K562 (cell line): ENCODE data around the gene BTBD1. TPM values are rescaled to one million over a fixed set of nuclear protein-coding genes. Genes with fewer than 3 reads are reported as not detected.
A peak's percentile ranks its signal among the peaks of the same experiment; 100 is the strongest.

ENCODE experiments used
- ATAC-seq: fragments of 200-7000 bp; cut with Tn5 transposase; 3 replicates; pipeline ENCODE4 v1.9.1; 2020; ENCODE audit warnings: moderate library complexity
- BruUV-seq: library from RNA; stranded (reverse); fragments of 400-500 nt; replicated peaks from 2 replicates; lab custom pipeline; 2021; lab: Mats Ljungman, UMichigan
- CTCF ChIA-PET: fragments of 300-600 bp; formaldehyde crosslinking; extraction: SDS; loops from one replicate; lab custom pipeline; 2021; ENCODE audit warnings: low intra/inter-chr PET ratio; lab: Yijun Ruan, JAX
- POLR2A ChIA-PET: fragments of 300-600, 350-650 bp; sonication (Branson Sonifier 250); formaldehyde crosslinking; extraction: SDS; loops from one replicate; lab custom pipeline; 2021; ENCODE audit warnings: antibody characterized with exemption, inconsistent platforms; lab: Yijun Ruan, JAX
- DNase-seq, 4 experiments: peaks; one replicate each; pipeline versions ENCODE4 v3.0.0 to v3.0.0-alpha.2; 2011 to 2018; ENCODE audit warnings: low spot score in 3 of 4, mixed read lengths in 3 of 4; ENCODE audit errors: extremely low read depth in 1 of 4
- FAIRE-seq: peaks from 2 replicates; lab custom pipeline; 2011; peaks lifted over from hg19 to GRCh38; lab: Jason Lieb, UNC
- H2AFZ ChIP-seq: 2 replicates; pipeline ENCODE4 v1.6.0; 2011; ENCODE audit warnings: low read depth, low read length, control low read depth, inconsistent platforms
- H3K27ac ChIP-seq: fragments of 200-600 bp; 3 replicates; pipeline ENCODE4 v1.8.0; 2011; ENCODE audit warnings: low read depth, mild to moderate bottlenecking, control low read depth, inconsistent platforms, low read length, moderate library complexity, mixed read lengths; ENCODE audit errors: extremely low read depth
- H3K27me3 ChIP-seq, 2 experiments: fragments of 300-600 bp in 1 of 2; 2 replicates in 1 of 2; 3 replicates in 1 of 2; pipeline versions ENCODE4 v1.6.0 to v1.8.0; 2011; ENCODE audit warnings: inconsistent platforms in 2 of 2, low read length in 2 of 2, mild to moderate bottlenecking in 1 of 2, mixed read lengths in 1 of 2, moderate library complexity in 1 of 2; ENCODE audit not compliant: control insufficient read depth in 2 of 2, insufficient read depth in 2 of 2
- H3K36me3 ChIP-seq: fragments of 300-600 bp; 3 replicates; pipeline ENCODE4 v1.8.0; 2011; ENCODE audit warnings: mild to moderate bottlenecking, low read length, inconsistent platforms; ENCODE audit not compliant: control insufficient read depth, insufficient read depth
- H3K4me1 ChIP-seq, 2 experiments: fragments of 200-600 bp in 1 of 2; replicated peaks in 1 of 2; 2 replicates in 1 of 2; 3 replicates in 1 of 2; pipeline versions ENCODE4 v1.5.1 to v1.8.0; 2011; ENCODE audit warnings: inconsistent platforms in 2 of 2, low read length in 2 of 2, mild to moderate bottlenecking in 1 of 2, mixed read lengths in 1 of 2, moderate library complexity in 1 of 2; ENCODE audit not compliant: control insufficient read depth in 2 of 2, insufficient read depth in 2 of 2
- H3K4me2 ChIP-seq: 2 replicates; pipeline ENCODE4 v1.6.1; 2011; ENCODE audit warnings: low read length, control low read depth, inconsistent platforms, mixed read lengths; ENCODE audit not compliant: insufficient read depth
- H3K4me3 ChIP-seq: fragments of 200-600 bp; sonication (generic), shearing (Covaris generic); 2 replicates; pipeline ENCODE4 v1.5.1; 2016; ENCODE audit warnings: control low read depth, inconsistent platforms
- H3K79me2 ChIP-seq: fragments of 200-600 bp; 3 replicates; pipeline ENCODE4 v1.8.0; 2011; ENCODE audit warnings: low read length, inconsistent platforms; ENCODE audit not compliant: control insufficient read depth, insufficient read depth
- H3K9ac ChIP-seq, 2 experiments: 2 replicates each; pipeline versions ENCODE4 v1.6.0 to v1.6.1; 2011; ENCODE audit warnings: low read depth in 2 of 2, low read length in 2 of 2, control low read depth in 1 of 2, inconsistent platforms in 1 of 2, mild to moderate bottlenecking in 1 of 2, mixed read lengths in 1 of 2; ENCODE audit not compliant: insufficient read depth in 1 of 2
- H3K9me1 ChIP-seq: one replicate; pipeline ENCODE4 v1.6.0; 2011; ENCODE audit warnings: inconsistent platforms, mild to moderate bottlenecking, low read length, moderate library complexity; ENCODE audit not compliant: control insufficient read depth, insufficient read depth
- H3K9me3 ChIP-seq: replicated peaks from 2 replicates; pipeline ENCODE4 v1.5.1; 2011; ENCODE audit warnings: low read depth, low read length, inconsistent platforms; ENCODE audit not compliant: control insufficient read depth, insufficient read depth
- H4K20me1 ChIP-seq: replicated peaks from 2 replicates; pipeline ENCODE4 v1.6.1; 2011; ENCODE audit warnings: low read length, inconsistent platforms, mixed read lengths; ENCODE audit not compliant: control insufficient read depth, insufficient read depth
- CBFA2T2 ChIP-seq: fragments of 450-650 bp; conservative IDR thresholded peaks from 2 replicates; pipeline ENCODE4 v1.6.1; 2017; ENCODE audit warnings: mild to moderate bottlenecking
- CBX5 ChIP-seq: IDR thresholded peaks from 2 replicates; pipeline ENCODE4 v1.6.1; 2014; ENCODE audit warnings: low read depth, borderline replicate concordance
- CREBBP ChIP-seq: IDR thresholded peaks from one replicate; pipeline ENCODE4 v1.6.1; 2012; ENCODE audit warnings: low read depth, mild to moderate bottlenecking, control low read depth, inconsistent platforms, low read length
- CSDE1 ChIP-seq, 2 experiments: fragments of 450-650 bp; IDR thresholded peaks; 2 replicates each; pipeline ENCODE4 v1.6.1; 2016; ENCODE audit warnings: mild to moderate bottlenecking in 1 of 2
- HBP1 ChIP-seq: fragments of 450-650 bp; formaldehyde crosslinking; IDR thresholded peaks from 2 replicates; pipeline ENCODE4 v1.4.0; 2022; ENCODE audit warnings: missing genetic modification characterization
- HDAC6 ChIP-seq: IDR thresholded peaks from 2 replicates; pipeline ENCODE4 v1.6.1; 2012; ENCODE audit warnings: low read depth, mild to moderate bottlenecking, control low read depth, inconsistent platforms, low read length, moderate library complexity
- HINFP ChIP-seq: fragments of 450-650 bp; conservative IDR thresholded peaks from 2 replicates; pipeline ENCODE4 v1.6.1; 2016; ENCODE audit warnings: missing genetic modification characterization, low read depth, mild to moderate bottlenecking, control low read depth, missing compliant biosample characterization
- HNRNPH1 ChIP-seq: fragments of 200-400 bp; formaldehyde crosslinking; optimal IDR thresholded peaks from 2 replicates; pipeline ENCODE3; 2017; ENCODE audit warnings: low read depth, mild to moderate bottlenecking, low read length, moderate library complexity
- KAT8 ChIP-seq: fragments of 450-650 bp; IDR thresholded peaks from 2 replicates; pipeline ENCODE4 v1.6.1; 2016; ENCODE audit warnings: low read depth, mild to moderate bottlenecking
- KLF16 ChIP-seq: IDR thresholded peaks from 2 replicates; pipeline ENCODE4 v1.6.1; 2016; ENCODE audit warnings: antibody characterized with exemption
- L3MBTL2 ChIP-seq: fragments of 450-650 bp; IDR thresholded peaks from 2 replicates; pipeline ENCODE4 v1.6.1; 2016; ENCODE audit warnings: mild to moderate bottlenecking, moderate library complexity
- LEF1 ChIP-seq: fragments of 450-650 bp; IDR thresholded peaks from 2 replicates; pipeline ENCODE4 v1.6.1; 2016; ENCODE audit warnings: mild to moderate bottlenecking
- MBD2 ChIP-seq: sonication (generic); IDR thresholded peaks from 2 replicates; pipeline ENCODE4 v1.6.1; 2016; ENCODE audit warnings: low read depth, borderline replicate concordance
- NCOR1 ChIP-seq: fragments of 450-650 bp; IDR thresholded peaks from 2 replicates; pipeline ENCODE4 v1.6.1; 2016; ENCODE audit warnings: mild to moderate bottlenecking, moderate library complexity
- NR0B1 ChIP-seq: fragments of 450-650 bp; IDR thresholded peaks from one replicate; pipeline ENCODE4 v1.6.1; 2018; ENCODE audit warnings: mild to moderate bottlenecking, moderate library complexity; ENCODE audit not compliant: partially characterized antibody
- NR2C1 ChIP-seq, 2 experiments: fragments of 450-650 bp; IDR thresholded peaks; 2 replicates each; pipeline ENCODE4 v1.6.1; 2017; ENCODE audit warnings: mild to moderate bottlenecking in 2 of 2, antibody characterized with exemption in 1 of 2, inconsistent platforms in 1 of 2, missing compliant biosample characterization in 1 of 2, missing genetic modification characterization in 1 of 2
- SIN3A ChIP-seq, 2 experiments: fragments of 150-350 bp in 1 of 2; IDR thresholded peaks; 2 replicates each; pipeline ENCODE4 v1.6.1; 2011 to 2016; ENCODE audit warnings: borderline replicate concordance in 2 of 2, low read depth in 2 of 2, low read length in 2 of 2, mild to moderate bottlenecking in 2 of 2, moderate library complexity in 2 of 2; ENCODE audit not compliant: control insufficient read depth in 1 of 2
- SMAD1 ChIP-seq: fragments of 150-350 bp; IDR thresholded peaks from 2 replicates; pipeline ENCODE4 v1.6.1; 2014; ENCODE audit warnings: low read length, low read depth; ENCODE audit not compliant: partially characterized antibody
- ZNF124 ChIP-seq: sonication (generic); formaldehyde crosslinking; IDR thresholded peaks from 2 replicates; pipeline ENCODE4 v1.8.1; 2022; ENCODE audit warnings: missing genetic modification reagents
- WGBS: fragments of 100-300 bp; shearing (Covaris generic); methylation state at CpG from one replicate; pipeline ENCODE4 v1.1.6; 2016; ENCODE audit warnings: low coverage, mixed read lengths; ENCODE audit not compliant: insufficient coverage; ENCODE audit errors: missing lambda C conversion rate; 5-methylcytosine and 5-hydroxymethylcytosine counted together
- in situ Hi-C: fragments of 300-500 bp; cut with MboI; formaldehyde crosslinking; loops from 4 replicates; pipeline ENCODE4 v1.15.0; 2018; ENCODE audit warnings: inconsistent platforms, mixed read lengths
- intact Hi-C: fragments of 100-400 bp; cut with micrococcal nuclease; formaldehyde crosslinking; loops from 2 replicates; pipeline ENCODE4 v1.14.2; 2022
- polyA plus RNA-seq, 8 experiments: library from polyadenylated mRNA; depleted of rRNA in 4 of 8; stranded (reverse) in 5 of 8; unstranded in 3 of 8; fragments of >200 nt; fragmentation: Nextera tagmentation in 2 of 8; fragmentation: Illumina TruSeq in 1 of 8; extraction: Ambion mirVana in 2 of 8; extraction: Trizol in 1 of 8; gene quantifications; 2 replicates each; pipeline versions ENCODE4 v1.2.1 to v1.2.3, GENCODE V29; 2011 to 2014; ENCODE audit warnings: inconsistent platforms in 1 of 8, missing spikeins in 1 of 8
- total RNA-seq, 7 experiments: library from RNA; depleted of rRNA in 6 of 7; stranded (reverse); fragments of >200 nt in 6 of 7; fragmentation: Illumina TruSeq in 2 of 7; extraction: Trizol in 2 of 7; gene quantifications; 2 replicates each; pipeline versions ENCODE4 v1.2.1 to v1.2.3, GENCODE V29; 2011 to 2021; ENCODE audit warnings: low replicate concordance in 1 of 7

BTBD1 gene
- total and polyA plus RNA-seq, 9 of the 15 experiments (the other 6 are each of a cell fraction or from before 2014, with no cell fraction given): 19.4 to 106 (median 90.4) TPM

GRCh38 chr15:83092309-83092976 lies 25.4 kb upstream of the BTBD1 start:
- ATAC-seq (peak; percentile 98), FAIRE-seq (peak; percentile 96), DNase-seq (peak; percentile 52 to 96 (median 74))
- 19% methylated on average over 4 of the region's 4 CpGs for WGBS
- H3K79me2 ChIP-seq: no peaks in the 10 kb centered on the region
- peaks cover 6 to 23% of the 10 kb centered on the region in 2 experiments; a peak in 4 of 5 replicates for H3K4me1 ChIP-seq
- no peak overlapping the region for H3K4me3 ChIP-seq
- CTCF ChIA-PET: no interaction called here
- no peaks in the 10 kb centered on the region for H3K9me1 ChIP-seq
- H3K27me3 ChIP-seq: no peaks in the 10 kb centered on the region
- no peaks in the 10 kb centered on the region for H3K36me3 ChIP-seq
- peak overlapping the region; percentile 87 for H3K27ac ChIP-seq
- no TSS peak for BruUV-seq
- peak overlapping the region; percentile 70 for H3K4me2 ChIP-seq
- H3K9ac ChIP-seq: peak overlapping the region in 1 of 2 experiments; percentile 53; a peak in 2 of 4 replicates
- no peaks in the 10 kb centered on the region for H4K20me1 ChIP-seq
- POLR2A ChIA-PET: interaction anchor here (0.7 to 2.7 kb wide), 5 partner anchors 9 to 26 kb away, joined by 3 to 8 read pairs (median 5); partner anchors contain the start of gene TM6SF1
- H2AFZ ChIP-seq: peak overlapping the region; percentile 63
- intact Hi-C loops: loop anchor here (2.0 kb wide), 2 partner anchors 16 to 28 kb away; no protein-coding TSS in a partner anchor
- in situ Hi-C loops: no loop called here
- no peaks in the 10 kb centered on the region for H3K9me3 ChIP-seq
- TF ChIP-seq LEF1 (peak; percentile 88), CSDE1 (IDR thresholded peaks at IDR 0.05) (no peak), HNRNPH1 (no peak), HDAC6 (no peak), CREBBP (no peak), CBFA2T2 (peak; percentile 91), CBX5 (no peak), HINFP (tag) (0 out of 2 replicates have a peak, but pooled peaks have one; percentile 18), SIN3A (IDR thresholded peaks at IDR 0.05; ENCODE audit: borderline replicate concordance in 2 of 2, control insufficient read depth in 1 of 2, low read depth in 2 of 2, low read length in 2 of 2) (no peak), L3MBTL2 (peak; percentile 62; the same call in 1 of the 2 replicates), SMAD1 (peak; percentile 68), NR0B1 (no peak), MBD2 (0 out of 2 replicates have a peak, but pooled peaks have one; percentile 43), HBP1 (CRISPR knock-in tag) (peak; percentile 22; the same call in 1 of the 2 replicates), NR2C1 (IDR thresholded peaks at IDR 0.05) (0 out of 2 replicates have a peak, but pooled peaks have one; percentile 25), NR2C1 (tag; IDR thresholded peaks at IDR 0.05) (no peak), KLF16 (peak; percentile 91), KAT8 (no peak), NCOR1 (peak; percentile 91), ZNF124 (CRISPR knock-in tag) (no peak)
